Measurements from ENCODE around the gene GDPD4. TPM values are rescaled to one million over a fixed set of nuclear protein-coding genes. Genes with fewer than 3 reads are reported as not detected.

The GDPD4 gene
- total RNA-seq, 1 experiment from 2014 or later: not detected

DNA sequence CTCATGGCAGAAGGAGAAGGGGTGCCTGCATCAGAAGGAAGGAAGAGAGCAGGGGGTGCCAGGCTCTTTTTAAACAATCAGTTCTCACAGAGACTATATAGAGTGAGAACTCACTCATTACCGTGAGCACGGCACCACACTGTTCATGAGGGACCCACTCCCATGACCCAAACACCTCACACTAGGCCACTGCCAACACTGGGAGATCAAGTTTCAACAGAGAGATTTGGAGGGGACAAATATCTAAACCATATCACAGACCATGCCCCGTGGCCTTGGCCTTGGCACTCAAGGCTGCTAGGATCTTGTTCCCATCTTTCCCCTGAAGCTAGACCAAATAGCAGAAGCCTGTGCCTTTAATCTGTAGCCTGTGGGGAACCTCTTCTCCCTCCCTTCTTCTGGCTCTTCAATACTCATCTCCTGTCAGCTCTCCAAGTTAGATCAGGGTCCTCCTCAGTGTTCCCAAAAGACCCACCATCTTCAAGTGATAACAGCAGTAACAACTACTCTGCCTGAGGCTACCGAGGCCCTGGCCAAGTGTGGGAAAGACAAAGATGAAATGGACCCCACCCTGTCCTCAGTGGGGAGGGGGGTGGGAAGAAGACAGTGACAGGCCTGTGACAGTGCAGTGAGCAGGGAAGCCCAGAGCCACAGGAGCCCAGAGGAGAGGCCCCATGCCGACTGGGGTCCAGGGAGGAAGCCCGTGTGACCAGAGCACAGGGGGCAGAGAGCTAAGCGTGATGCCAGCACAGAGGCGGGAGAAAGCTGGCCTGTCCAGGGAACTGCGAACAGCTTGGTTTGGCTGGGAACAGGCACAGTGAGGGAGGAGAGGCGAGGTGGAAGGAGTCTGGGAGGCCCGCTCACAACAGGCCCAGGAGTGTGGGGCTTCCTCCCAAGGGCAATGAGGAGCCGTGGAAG lies 100.9 kb downstream of the GDPD4 start:
- DNase-seq (no peak), ATAC-seq (no peak)
- POLR2A ChIA-PET (ENCODE audit: unreplicated experiment): no interaction called here
- Histone ChIP-seq H4K20me1 (ENCODE audit: low read length) (no peaks in the 10 kb centered on the region), H3K4me1 (ENCODE audit: insufficient read depth, low read length) (no peaks in the 10 kb centered on the region), H3K9me3 (ENCODE audit: low read length) (no peaks in the 10 kb centered on the region), H3K9ac (ENCODE audit: low read length) (no peak overlapping the region), H3K27me3 (ENCODE audit: low read length) (no peaks in the 10 kb centered on the region), H3K4me3 (ENCODE audit: low read length) (no peak overlapping the region), H3F3A (ENCODE audit: low read length, unreplicated experiment) (no peaks in the 10 kb centered on the region), H3K36me3 (ENCODE audit: low read depth, low read length) (no peaks in the 10 kb centered on the region), H3K79me2 (ENCODE audit: low read length) (no peaks in the 10 kb centered on the region), H3K27ac (ENCODE audit: low read length) (no peak overlapping the region), H3K9me2 (replicated peaks; ENCODE audit: low read length) (no peaks in the 10 kb centered on the region), H2AFZ (ENCODE audit: low read length) (no peak overlapping the region), H3K4me2 (ENCODE audit: low read length) (no peak overlapping the region)
- CTCF ChIA-PET: no interaction called here
- no TSS peak for BruUV-seq (replicated peaks)
- TF ChIP-seq EZH2 (IDR thresholded peaks at IDR 0.05; ENCODE audit: low read length, unreplicated experiment) (no peak), EZH2phosphoT487 (IDR thresholded peaks at IDR 0.05; ENCODE audit: borderline replicate concordance, low read length) (no peak)
- TF ChIP-seq, protein P1, sequence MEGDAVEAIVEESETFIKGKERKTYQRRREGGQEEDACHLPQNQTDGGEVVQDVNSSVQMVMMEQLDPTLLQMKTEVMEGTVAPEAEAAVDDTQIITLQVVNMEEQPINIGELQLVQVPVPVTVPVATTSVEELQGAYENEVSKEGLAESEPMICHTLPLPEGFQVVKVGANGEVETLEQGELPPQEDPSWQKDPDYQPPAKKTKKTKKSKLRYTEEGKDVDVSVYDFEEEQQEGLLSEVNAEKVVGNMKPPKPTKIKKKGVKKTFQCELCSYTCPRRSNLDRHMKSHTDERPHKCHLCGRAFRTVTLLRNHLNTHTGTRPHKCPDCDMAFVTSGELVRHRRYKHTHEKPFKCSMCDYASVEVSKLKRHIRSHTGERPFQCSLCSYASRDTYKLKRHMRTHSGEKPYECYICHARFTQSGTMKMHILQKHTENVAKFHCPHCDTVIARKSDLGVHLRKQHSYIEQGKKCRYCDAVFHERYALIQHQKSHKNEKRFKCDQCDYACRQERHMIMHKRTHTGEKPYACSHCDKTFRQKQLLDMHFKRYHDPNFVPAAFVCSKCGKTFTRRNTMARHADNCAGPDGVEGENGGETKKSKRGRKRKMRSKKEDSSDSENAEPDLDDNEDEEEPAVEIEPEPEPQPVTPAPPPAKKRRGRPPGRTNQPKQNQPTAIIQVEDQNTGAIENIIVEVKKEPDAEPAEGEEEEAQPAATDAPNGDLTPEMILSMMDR (conservative IDR thresholded peaks at IDR 0.05; ENCODE audit: low read depth, low read length): no peak
- intact Hi-C loops (cut with micrococcal nuclease): no loop called here

DNA sequence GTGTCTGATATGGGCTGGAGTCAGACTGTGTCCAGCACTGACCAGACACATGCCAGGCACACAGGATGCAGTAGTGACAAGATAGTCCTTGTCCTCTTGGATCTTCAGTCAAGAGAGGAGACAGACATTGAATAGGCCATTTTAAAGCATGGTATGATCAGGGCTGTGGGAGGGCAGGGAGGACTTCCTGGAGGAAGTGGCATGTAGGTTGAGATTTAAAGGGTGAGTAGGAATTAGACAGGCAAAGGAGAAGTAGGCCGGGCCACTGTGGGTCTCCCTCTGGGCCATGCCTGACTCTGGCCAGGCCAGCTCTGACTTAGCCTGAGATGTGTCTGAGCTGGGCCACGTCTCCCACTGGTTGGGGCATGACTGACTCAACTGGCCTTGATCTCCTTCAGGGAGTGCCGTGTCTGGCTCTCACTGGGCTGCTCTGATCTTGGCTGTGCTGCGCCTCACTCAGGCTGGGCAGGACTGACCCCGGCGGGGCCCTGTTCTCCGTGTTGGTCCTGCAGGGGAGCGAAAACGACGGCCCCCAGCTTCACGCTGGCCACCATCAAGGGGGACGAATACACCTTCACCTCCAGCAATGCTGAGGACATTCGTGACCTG lies 102.2 kb downstream of the GDPD4 start:
- Histone ChIP-seq H3K36me3 (ENCODE audit: low read depth, low read length) (no peaks in the 10 kb centered on the region), H3K9ac (ENCODE audit: low read length) (no peak overlapping the region), H4K20me1 (ENCODE audit: low read length) (no peaks in the 10 kb centered on the region), H3K9me2 (replicated peaks; ENCODE audit: low read length) (no peaks in the 10 kb centered on the region), H3K4me2 (ENCODE audit: low read length) (no peak overlapping the region), H3K79me2 (ENCODE audit: low read length) (no peaks in the 10 kb centered on the region), H3K9me3 (ENCODE audit: low read length) (no peaks in the 10 kb centered on the region), H3K4me3 (ENCODE audit: low read length) (no peak overlapping the region), H3K27ac (ENCODE audit: low read length) (no peak overlapping the region), H3F3A (ENCODE audit: low read length, unreplicated experiment) (no peaks in the 10 kb centered on the region), H3K4me1 (ENCODE audit: insufficient read depth, low read length) (no peaks in the 10 kb centered on the region), H3K27me3 (ENCODE audit: low read length) (no peaks in the 10 kb centered on the region), H2AFZ (ENCODE audit: low read length) (no peak overlapping the region)
- no TSS peak for BruUV-seq (replicated peaks)
- intact Hi-C loops (cut with micrococcal nuclease): loop anchor here (5.0 to 10.0 kb wide), 3 partner anchors 106 to 206 kb away; partner anchors contain the start of gene GDPD4
- ATAC-seq (no peak), DNase-seq (no peak)
- ChIA-PET POLR2A (ENCODE audit: unreplicated experiment) (no interaction called here), CTCF (no interaction called here)
- TF ChIP-seq EZH2phosphoT487 (IDR thresholded peaks at IDR 0.05; ENCODE audit: borderline replicate concordance, low read length) (no peak), EZH2 (IDR thresholded peaks at IDR 0.05; ENCODE audit: low read length, unreplicated experiment) (no peak)
- TF ChIP-seq, protein P1 (conservative IDR thresholded peaks at IDR 0.05; ENCODE audit: low read depth, low read length): no peak

Measured in PC-3 (cell line).